ENCODE data around the gene MSH5. TPM values are rescaled to one million over a fixed set of nuclear protein-coding genes. Genes with fewer than 3 reads are reported as not detected.

MSH5 gene
- polyA plus RNA-seq, 1 donor from 2014 or later: 7.8 TPM

DNA sequence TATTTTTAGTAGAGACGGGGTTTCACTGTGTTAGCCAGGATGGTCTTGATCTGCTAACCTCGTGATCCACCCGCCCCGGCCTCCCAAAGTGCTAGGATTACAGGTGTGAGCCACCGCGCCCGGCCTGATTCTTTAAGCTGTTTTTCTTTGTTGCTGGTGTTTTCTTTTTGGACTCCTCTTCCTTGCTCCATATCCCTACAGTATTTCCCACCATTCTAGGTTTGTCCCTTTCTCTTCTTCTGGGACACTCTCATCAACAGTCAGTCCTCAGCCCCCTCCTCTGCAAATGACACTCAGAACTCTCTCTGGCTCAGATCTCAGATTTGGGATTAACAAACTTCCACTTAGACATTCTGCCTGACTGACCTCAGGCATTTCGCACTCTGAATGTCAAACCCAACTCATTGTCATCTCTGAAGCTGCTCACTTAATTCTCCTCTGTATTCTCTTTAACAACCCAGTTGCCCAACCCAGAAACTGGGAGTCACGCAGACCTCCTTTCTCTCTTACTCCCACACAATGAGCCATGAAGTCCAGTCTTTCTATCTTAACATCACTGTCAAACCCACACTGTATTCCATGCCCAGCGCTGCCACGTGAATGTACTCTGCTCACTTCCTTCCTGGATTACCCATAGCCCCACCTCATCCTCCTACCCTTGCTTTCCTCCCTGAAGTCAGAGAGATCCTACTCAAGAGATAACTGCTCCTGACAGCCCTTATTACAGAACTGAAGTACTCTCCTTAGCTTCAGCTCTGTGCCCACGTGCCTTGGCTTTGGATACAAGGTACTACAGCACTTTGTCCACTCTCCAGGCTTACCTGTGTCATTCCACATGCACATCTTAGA lies 14.1 kb upstream of the MSH5 start:
- H3K36me3 ChIP-seq (ENCODE audit: insufficient read depth, low read length): no peaks in the 10 kb centered on the region
- TF ChIP-seq TAF1 (IDR thresholded peaks at IDR 0.05; ENCODE audit: low read depth): no peak
- TF ChIP-seq SMC3 (conservative IDR thresholded peaks at IDR 0.05; ENCODE audit: poor library complexity): no peak
- no peak for TF ChIP-seq REST (IDR thresholded peaks at IDR 0.05; ENCODE audit: borderline replicate concordance)
- TF ChIP-seq EP300 (conservative IDR thresholded peaks at IDR 0.05; ENCODE audit: poor library complexity, severe bottlenecking): no peak
- no peak for TF ChIP-seq POLR2AphosphoS5 (IDR thresholded peaks at IDR 0.05)
- TF ChIP-seq CTCF (IDR thresholded peaks at IDR 0.05; ENCODE audit: poor library complexity, severe bottlenecking): no peak
- TF ChIP-seq RAD21 (conservative IDR thresholded peaks at IDR 0.05): no peak

DNA sequence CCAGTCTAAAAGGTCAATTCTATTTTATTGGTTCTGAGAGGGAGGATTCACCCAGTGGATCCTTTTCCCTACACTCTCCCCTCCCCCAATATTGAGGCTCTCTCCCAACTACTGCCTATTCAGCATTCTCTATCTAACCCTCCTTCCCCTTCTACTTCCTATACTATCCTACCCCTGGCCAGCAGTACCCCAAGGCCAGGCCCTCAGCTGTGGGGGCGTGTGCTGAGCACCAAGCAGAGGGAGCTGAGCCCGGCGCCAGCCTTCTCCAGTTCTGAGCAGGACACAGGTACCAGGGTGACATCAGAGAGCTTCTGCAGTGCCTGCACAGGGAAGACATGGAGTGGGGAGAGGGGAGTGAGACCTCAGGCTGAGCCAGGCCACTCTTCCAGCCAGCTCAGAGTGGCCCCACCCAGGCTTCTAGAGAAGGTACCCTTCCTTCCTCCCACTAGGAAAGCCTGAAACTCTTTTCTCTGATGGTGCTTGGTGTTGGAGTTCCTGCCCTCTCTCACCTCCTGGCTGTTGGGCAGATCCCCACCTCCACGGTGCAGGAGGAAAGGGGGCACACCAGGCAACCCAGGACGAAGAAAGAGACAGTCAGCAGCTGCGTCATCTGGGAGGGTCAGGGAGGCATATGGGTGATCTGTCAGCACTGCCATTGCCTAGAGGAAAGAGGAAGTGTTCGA lies 12.6 kb upstream of the MSH5 start:
- Histone ChIP-seq H4K20me1 (ENCODE audit: insufficient read depth) (no peaks in the 10 kb centered on the region), H3F3A (ENCODE audit: insufficient read depth, low read length, poor library complexity, severe bottlenecking) (no peaks in the 10 kb centered on the region), H3K4me3 (ENCODE audit: low read length) (no peak overlapping the region), H3K9me2 (ENCODE audit: insufficient read depth, low read length) (no peaks in the 10 kb centered on the region), H3K27ac (ENCODE audit: low read length) (no peak overlapping the region), H3K27me3 (ENCODE audit: insufficient read depth, low read depth, low read length) (no peaks in the 10 kb centered on the region), H3K79me2 (replicated peaks; ENCODE audit: insufficient read depth, low read length) (peaks cover 24% of the 10 kb centered on the region), H3K36me3 (ENCODE audit: insufficient read depth, low read length) (no peaks in the 10 kb centered on the region), H3K4me2 (ENCODE audit: low read length) (no peak overlapping the region), H2AFZ (ENCODE audit: low read depth, low read length) (no peak overlapping the region), H3K9me3 (ENCODE audit: low read length) (no peaks in the 10 kb centered on the region), H3K9ac (ENCODE audit: low read length) (no peak overlapping the region)
- no peak for TF ChIP-seq CTCF (IDR thresholded peaks at IDR 0.05; ENCODE audit: poor library complexity, severe bottlenecking)
- TF ChIP-seq POLR2AphosphoS5 (IDR thresholded peaks at IDR 0.05): no peak
- no peak for TF ChIP-seq SMC3 (conservative IDR thresholded peaks at IDR 0.05; ENCODE audit: poor library complexity)
- TF ChIP-seq EZH2 (IDR thresholded peaks at IDR 0.05; ENCODE audit: borderline replicate concordance, insufficient read depth, low read length, poor library complexity, severe bottlenecking): no peak
- no peak for TF ChIP-seq RAD21 (conservative IDR thresholded peaks at IDR 0.05)
- TF ChIP-seq MXI1 (conservative IDR thresholded peaks at IDR 0.05; ENCODE audit: poor library complexity, severe bottlenecking): no peak
- TF ChIP-seq REST (IDR thresholded peaks at IDR 0.05; ENCODE audit: borderline replicate concordance): no peak
- TF ChIP-seq EP300 (conservative IDR thresholded peaks at IDR 0.05; ENCODE audit: poor library complexity, severe bottlenecking): no peak
- no peak for TF ChIP-seq TAF1 (IDR thresholded peaks at IDR 0.05; ENCODE audit: low read depth)

More for the DNA sequence above, 14.1 kb upstream of the MSH5 start:
- no peaks in the 10 kb centered on the region for H3K27me3 ChIP-seq (ENCODE audit: insufficient read depth, low read depth, low read length)
- H3K27ac ChIP-seq (ENCODE audit: low read length): no peak overlapping the region
- H3K79me2 ChIP-seq (replicated peaks; ENCODE audit: insufficient read depth, low read length): peaks cover 22% of the 10 kb centered on the region
- H3K9me2 ChIP-seq (ENCODE audit: insufficient read depth, low read length): no peaks in the 10 kb centered on the region
- H3F3A ChIP-seq (ENCODE audit: insufficient read depth, low read length, poor library complexity, severe bottlenecking): no peaks in the 10 kb centered on the region
- H4K20me1 ChIP-seq (ENCODE audit: insufficient read depth): no peaks in the 10 kb centered on the region
- no peak overlapping the region for H3K9ac ChIP-seq (ENCODE audit: low read length)
- H2AFZ ChIP-seq (ENCODE audit: low read depth, low read length): no peak overlapping the region
- H3K4me2 ChIP-seq (ENCODE audit: low read length): no peak overlapping the region
- H3K4me3 ChIP-seq (ENCODE audit: low read length): no peak overlapping the region
- H3K9me3 ChIP-seq (ENCODE audit: low read length): no peaks in the 10 kb centered on the region

Measured in neural cell (in vitro differentiated cells).